Left ventricle myocardium inferior (tissue), 1 donor: ENCODE results near the gene GPC5. TPM values are rescaled to one million over a fixed set of nuclear protein-coding genes. Genes with fewer than 3 reads are reported as not detected.

Experiments
- DNase-seq: peaks from one replicate; pipeline ENCODE4 v3.0.0-alpha.2; 2020
- H3K27ac ChIP-seq: fragments of 200-600 bp; replicated peaks from 2 replicates; pipeline ENCODE4 v1.8.0; 2021
- H3K27me3 ChIP-seq: fragments of 200-600 bp; 2 replicates; pipeline ENCODE4 v1.8.0; 2021; ENCODE audit warnings: low read depth
- H3K36me3 ChIP-seq: fragments of 200-600 bp; 2 replicates; pipeline ENCODE4 v1.8.0; 2021
- H3K4me1 ChIP-seq: fragments of 200-600 bp; 2 replicates; pipeline ENCODE4 v1.8.0; 2021
- H3K4me3 ChIP-seq: fragments of 200-600 bp; 2 replicates; pipeline ENCODE4 v1.8.0; 2021; ENCODE audit warnings: mild to moderate bottlenecking, moderate library complexity
- H3K9me3 ChIP-seq: fragments of 200-600 bp; replicated peaks from 2 replicates; pipeline ENCODE4 v1.8.0; 2021
- CTCF ChIP-seq: fragments of 200-600 bp; IDR thresholded peaks from 2 replicates; pipeline ENCODE4 v1.8.0; 2021; ENCODE audit warnings: antibody characterized with exemption, mild to moderate bottlenecking, borderline replicate concordance
- intact Hi-C: fragments of 100-400 bp; cut with micrococcal nuclease; formaldehyde crosslinking; loops from one replicate; pipeline ENCODE4 v1.11.0; 2022
- total RNA-seq: library from RNA; stranded (reverse); fragmentation: NEBNext Ultra II Directional; extraction: Animal tissue kit (Norgen Biotek cat#: 25700); gene quantifications from one replicate; pipeline ENCODE4 v1.2.1, GENCODE V29; 2021
- donor health status: DM: no; HTN: yes; CAD: no; lungs with severe emphysema.

The GPC5 gene
- total RNA-seq, 1 donor from 2014 or later, result 1.5 TPM

- no peak overlapping the region for H3K4me3 ChIP-seq
- DNase-seq, result no peak
- H3K4me1 ChIP-seq, result no peaks in the 10 kb centered on the region
- intact Hi-C loops, result no loop called here
- no peak overlapping the region for H3K27ac ChIP-seq
- H3K36me3 ChIP-seq, result no peaks in the 10 kb centered on the region
- TF ChIP-seq CTCF, result no peak
- peaks cover 8% of the 10 kb centered on the region for H3K9me3 ChIP-seq
- H3K27me3 ChIP-seq, result no peaks in the 10 kb centered on the region
Observed at GRCh38 chr13:92767468-92767867, 1369.0 kb downstream of the GPC5 start.

GRCh38 chr13:92768602-92769001, 1370.2 kb downstream of the GPC5 start:
- no peaks in the 10 kb centered on the region for H3K36me3 ChIP-seq
- DNase-seq, result no peak
- H3K27ac ChIP-seq, result no peak overlapping the region
- no peaks in the 10 kb centered on the region for H3K27me3 ChIP-seq
- intact Hi-C loops, result no loop called here
- no peaks in the 10 kb centered on the region for H3K4me1 ChIP-seq
- no peak overlapping the region for H3K4me3 ChIP-seq
- no peak for TF ChIP-seq CTCF
- H3K9me3 ChIP-seq, result no peaks in the 10 kb centered on the region

GRCh38 chr13:92769046-92769445, 1370.6 kb downstream of the GPC5 start:
- no peak overlapping the region for H3K4me3 ChIP-seq
- H3K9me3 ChIP-seq, result no peaks in the 10 kb centered on the region
- no peaks in the 10 kb centered on the region for H3K27me3 ChIP-seq
- H3K36me3 ChIP-seq, result no peaks in the 10 kb centered on the region
- H3K27ac ChIP-seq, result no peak overlapping the region
- H3K4me1 ChIP-seq, result no peaks in the 10 kb centered on the region
- TF ChIP-seq CTCF, result no peak
- intact Hi-C loops, result no loop called here
- no peak for DNase-seq

GRCh38 chr13:92775658-92776057, 1377.2 kb downstream of the GPC5 start:
- H3K9me3 ChIP-seq, result peaks cover 3% of the 10 kb centered on the region
- no peaks in the 10 kb centered on the region for H3K27me3 ChIP-seq
- H3K27ac ChIP-seq, result no peak overlapping the region
- no peaks in the 10 kb centered on the region for H3K36me3 ChIP-seq
- no peak for DNase-seq
- no peaks in the 10 kb centered on the region for H3K4me1 ChIP-seq
- no peak for TF ChIP-seq CTCF
- H3K4me3 ChIP-seq, result no peak overlapping the region
- intact Hi-C loops, result no loop called here

GRCh38 chr13:92781965-92782690, 1383.7 kb downstream of the GPC5 start:
- H3K4me1 ChIP-seq, result no peaks in the 10 kb centered on the region
- TF ChIP-seq CTCF, result no peak
- DNase-seq, result no peak
- H3K4me3 ChIP-seq, result no peak overlapping the region
- H3K27me3 ChIP-seq, result no peaks in the 10 kb centered on the region
- H3K36me3 ChIP-seq, result no peaks in the 10 kb centered on the region
- no peaks in the 10 kb centered on the region for H3K9me3 ChIP-seq
- intact Hi-C loops, result no loop called here
- H3K27ac ChIP-seq, result no peak overlapping the region
